Activated CD8-positive, alpha-beta T cell treated with anti-CD3 and anti-CD28 coated beads, Interleukin-2, amount 10 ng/mL, durations not matched to agents 7 days and 5 days (primary cell): ENCODE measurements around the gene FOXR1. TPM values are rescaled to one million over a fixed set of nuclear protein-coding genes. Genes with fewer than 3 reads are reported as not detected.
"Not testable (repeated sequence)": the region's sequence is repeated elsewhere in the genome, so short reads cannot be mapped to it uniquely, and the experiment has no call there.

Experiments
- ATAC-seq: fragments of 150-1000 bp; cut with Tn5 transposase; one replicate; pipeline ENCODE4 v1.10.0; 2021; ENCODE audit warnings: moderate library complexity
- CTCF ChIA-PET: fragments of 350-600 bp; sonication (Branson Sonifier 250); formaldehyde crosslinking; loops from one replicate; lab custom pipeline; 2021; ENCODE audit warnings: antibody characterized with exemption; lab: Charles Lee
- POLR2A ChIA-PET: fragments of 350-600 bp; sonication (Branson Sonifier 250); formaldehyde crosslinking; loops from one replicate; lab custom pipeline; 2021; ENCODE audit warnings: antibody characterized with exemption; lab: Charles Lee
- DNase-seq: peaks from one replicate; pipeline ENCODE4 v3.0.0-alpha.2; 2020
- H3K27ac Mint-ChIP-seq: one replicate; pipeline ENCODE4 v1.8.0; 2021; ENCODE audit warnings: mild to moderate bottlenecking, mixed read lengths
- H3K27me3 Mint-ChIP-seq: one replicate; pipeline ENCODE4 v1.8.0; 2021; ENCODE audit warnings: low read depth, mixed read lengths
- H3K36me3 Mint-ChIP-seq: one replicate; pipeline ENCODE4 v1.8.0; 2021; ENCODE audit warnings: low read depth, mixed read lengths
- H3K4me1 Mint-ChIP-seq: one replicate; pipeline ENCODE4 v1.8.0; 2021; ENCODE audit warnings: low read depth, mixed read lengths
- H3K4me3 Mint-ChIP-seq: one replicate; pipeline ENCODE4 v1.8.0; 2021; ENCODE audit warnings: mild to moderate bottlenecking, mixed read lengths
- H3K9me3 Mint-ChIP-seq: one replicate; pipeline ENCODE4 v1.8.0; 2022; ENCODE audit warnings: mixed read lengths; ENCODE audit not compliant: insufficient read depth
- total RNA-seq, 2 experiments: library from RNA; stranded (reverse); gene quantifications; one replicate each; pipeline ENCODE4 v1.2.3, GENCODE V29; 2021

FOXR1 gene
- total RNA-seq, 2 experiments from 2014 or later: not detected

GRCh38 chr11:118975771-118976709 is 4.5 kb downstream of the FOXR1 start:
- POLR2A ChIA-PET: no interaction called here
- no peaks in the 10 kb centered on the region for H3K4me1 Mint-ChIP-seq
- ATAC-seq (no peak), DNase-seq (no peak)
- no peak overlapping the region for H3K27ac Mint-ChIP-seq
- H3K9me3 Mint-ChIP-seq: no peaks in the 10 kb centered on the region
- CTCF ChIA-PET: interaction anchor here (1.4 kb wide), 1 partner anchor 21 kb away, joined by 3 read pairs; no protein-coding TSS in a partner anchor
- H3K27me3 Mint-ChIP-seq: peaks cover 15% of the 10 kb centered on the region
- H3K4me3 Mint-ChIP-seq: no peak overlapping the region
- no peaks in the 10 kb centered on the region for H3K36me3 Mint-ChIP-seq

DNA sequence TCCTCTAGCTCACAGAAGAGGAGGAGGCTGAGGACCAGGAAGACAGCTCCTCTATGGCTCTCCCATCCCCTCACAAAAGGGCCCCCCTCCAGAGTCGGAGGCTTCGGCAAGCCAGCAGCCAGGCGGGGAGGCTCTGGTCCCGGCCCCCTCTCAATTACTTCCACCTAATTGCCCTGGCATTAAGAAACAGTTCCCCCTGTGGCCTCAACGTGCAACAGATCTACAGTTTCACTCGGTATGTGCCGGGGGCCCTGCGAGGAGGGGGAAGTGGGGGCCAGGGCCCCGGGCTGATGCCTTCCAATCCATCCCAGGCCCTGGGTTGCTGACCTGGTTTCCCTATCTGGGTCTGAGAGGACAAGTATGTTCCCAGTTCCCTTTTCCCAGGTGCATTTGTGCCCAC is 7.9 kb downstream of the FOXR1 start:
- ChIA-PET POLR2A (no interaction called here), CTCF (no interaction called here)
- DNase-seq (no peak), ATAC-seq (no peak)
- H3K27me3 Mint-ChIP-seq: peaks cover 12% of the 10 kb centered on the region
- H3K27ac Mint-ChIP-seq: no peak overlapping the region
- no peak overlapping the region for H3K4me3 Mint-ChIP-seq
- no peaks in the 10 kb centered on the region for H3K4me1 Mint-ChIP-seq
- no peaks in the 10 kb centered on the region for H3K9me3 Mint-ChIP-seq
- H3K36me3 Mint-ChIP-seq: no peaks in the 10 kb centered on the region

DNA sequence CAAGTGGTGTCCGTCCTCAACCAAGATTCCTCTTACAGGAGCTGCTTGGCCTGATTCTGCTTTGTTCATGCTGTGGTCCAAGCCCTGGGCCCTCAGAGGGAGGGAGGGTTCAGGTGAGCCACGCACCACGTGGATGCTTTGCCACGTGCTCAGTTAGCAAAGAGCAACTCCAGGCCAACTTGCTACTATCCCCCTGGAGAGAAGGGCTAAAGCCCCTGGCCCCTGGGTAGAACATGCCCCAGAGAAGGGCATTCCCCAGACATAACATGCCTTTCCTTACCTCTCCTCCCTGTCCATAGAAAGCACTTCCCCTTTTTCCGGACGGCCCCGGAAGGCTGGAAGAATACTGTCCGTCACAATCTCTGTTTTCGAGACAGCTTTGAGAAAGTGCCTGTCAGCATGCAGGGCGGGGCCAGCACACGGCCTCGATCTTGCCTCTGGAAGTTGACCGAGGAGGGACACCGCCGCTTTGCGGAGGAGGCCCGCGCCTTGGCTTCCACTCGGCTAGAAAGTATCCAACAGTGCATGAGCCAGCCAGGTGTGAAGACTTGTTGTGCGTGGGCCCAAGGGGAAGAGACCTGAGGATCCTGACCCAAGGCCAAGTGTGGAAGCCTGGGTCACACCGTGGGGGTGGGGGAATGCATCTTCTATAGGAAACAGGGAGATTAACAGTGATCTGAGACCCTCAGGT is 8.8 kb downstream of the FOXR1 start:
- peaks cover 5% of the 10 kb centered on the region for H3K27me3 Mint-ChIP-seq

GRCh38 chr11:118984337-118984736 is 12.8 kb downstream of the FOXR1 start:
- H3K36me3 Mint-ChIP-seq, H3K27me3 Mint-ChIP-seq, DNase-seq, H3K27ac Mint-ChIP-seq, H3K9me3 Mint-ChIP-seq, ATAC-seq, H3K4me1 Mint-ChIP-seq, H3K4me3 Mint-ChIP-seq: not testable (repeated sequence)
- POLR2A ChIA-PET: interaction anchor here (0.6 to 1.0 kb wide), 2 partner anchors 13 to 33 kb away, joined by 3 to 4 read pairs; partner anchors contain the start of gene RPS25
- CTCF ChIA-PET: interaction anchor here (1.3 kb wide), 1 partner anchor 28 kb away, joined by 3 read pairs; the partner anchor contains the start of gene UPK2

More for the DNA sequence above, 8.8 kb downstream of the FOXR1 start:
- ATAC-seq (no peak), DNase-seq (no peak)
- no peak overlapping the region for H3K27ac Mint-ChIP-seq
- H3K4me1 Mint-ChIP-seq: no peaks in the 10 kb centered on the region
- H3K4me3 Mint-ChIP-seq: no peak overlapping the region
- no peaks in the 10 kb centered on the region for H3K36me3 Mint-ChIP-seq
- ChIA-PET POLR2A (no interaction called here), CTCF (no interaction called here)
- no peaks in the 10 kb centered on the region for H3K9me3 Mint-ChIP-seq

DNA sequence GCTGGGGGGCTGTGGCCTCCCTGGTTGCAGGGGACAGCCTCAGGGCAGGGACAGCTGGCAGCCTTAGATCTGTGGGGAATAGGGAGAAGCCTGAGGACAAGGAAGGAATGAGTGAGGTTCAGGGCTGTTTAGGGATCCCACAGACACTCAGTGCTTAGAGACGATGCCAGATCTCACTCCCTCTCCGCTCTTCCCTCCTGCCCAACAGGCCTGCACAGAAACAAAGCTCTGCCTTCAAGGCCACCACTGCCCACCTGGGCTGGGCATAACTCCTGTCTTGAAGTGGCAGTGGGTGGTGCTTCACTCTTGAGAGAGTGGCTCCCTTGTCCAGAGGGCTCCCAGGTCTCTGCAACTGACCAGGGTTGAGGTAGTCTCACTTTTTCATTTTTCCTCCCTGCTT is 13.3 kb downstream of the FOXR1 start:
- DNase-seq: no peak
- Mint-ChIP-seq H3K9me3 (no peaks in the 10 kb centered on the region), H3K27me3 (no peaks in the 10 kb centered on the region), H3K27ac (no peak overlapping the region), H3K36me3 (no peaks in the 10 kb centered on the region), H3K4me3 (no peak overlapping the region), H3K4me1 (no peaks in the 10 kb centered on the region)
- no peak for ATAC-seq
- CTCF ChIA-PET: interaction anchor here (1.3 kb wide), 1 partner anchor 28 kb away, joined by 3 read pairs; the partner anchor contains the start of gene UPK2
- POLR2A ChIA-PET: interaction anchor here (1.0 kb wide), 1 partner anchor 33 kb away, joined by 3 read pairs; the partner anchor contains the start of gene RPS25

DNA sequence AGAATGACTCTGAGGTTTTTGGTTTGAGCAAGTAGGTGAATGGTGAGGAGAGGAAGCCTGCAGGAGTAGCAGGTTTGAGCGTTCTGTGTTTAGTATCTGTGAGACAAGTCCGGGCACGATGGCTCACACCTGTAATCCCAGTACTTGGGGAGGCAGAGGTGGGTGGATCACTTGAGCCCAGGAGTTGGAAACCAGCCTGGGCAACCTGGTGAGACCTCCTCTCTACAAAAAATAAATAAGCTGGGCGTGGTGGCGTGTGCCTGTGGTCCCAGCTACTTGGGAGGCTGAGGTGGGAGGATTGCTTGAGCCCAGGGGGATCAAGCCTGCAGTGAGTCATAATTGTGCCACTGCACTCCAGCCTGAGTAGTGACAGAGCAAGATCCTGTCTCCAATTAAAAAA is 16.7 kb downstream of the FOXR1 start:
- Mint-ChIP-seq H3K27me3 (no peaks in the 10 kb centered on the region), H3K4me1 (no peaks in the 10 kb centered on the region), H3K9me3 (no peaks in the 10 kb centered on the region), H3K36me3 (no peaks in the 10 kb centered on the region), H3K4me3 (no peak overlapping the region), H3K27ac (no peak overlapping the region)
- ATAC-seq (no peak), DNase-seq (no peak)
- CTCF ChIA-PET: no interaction called here
- POLR2A ChIA-PET: no interaction called here

DNA sequence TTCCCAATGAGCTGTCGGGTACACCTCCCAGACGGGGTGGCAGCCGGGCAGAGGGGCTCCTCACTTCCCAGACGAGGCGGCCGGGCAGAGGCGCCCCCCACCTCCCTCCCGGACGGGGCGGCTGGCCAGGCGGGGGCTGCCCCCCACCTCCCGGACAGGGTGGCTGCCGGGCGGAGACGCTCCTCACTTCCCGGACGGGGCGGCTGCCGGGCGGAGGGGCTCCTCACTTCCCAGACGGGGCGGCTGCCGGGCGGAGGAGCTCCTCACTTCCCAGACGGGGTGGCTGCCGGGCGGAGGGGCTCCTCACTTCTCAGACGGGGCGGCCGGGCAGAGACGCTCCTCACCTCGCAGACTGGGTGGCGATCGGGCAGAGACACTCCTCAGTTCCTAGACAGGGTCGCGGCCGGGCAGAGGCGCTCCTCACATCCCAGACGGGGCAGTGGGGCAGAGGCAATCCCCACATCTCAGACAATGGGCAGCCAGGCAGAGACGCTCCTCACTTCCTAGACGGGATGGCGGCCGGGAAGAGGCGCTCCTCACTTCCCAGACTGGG is 20.0 kb downstream of the FOXR1 start:
- POLR2A ChIA-PET, ATAC-seq, CTCF ChIA-PET, H3K27ac Mint-ChIP-seq, DNase-seq, H3K36me3 Mint-ChIP-seq, H3K4me1 Mint-ChIP-seq, H3K4me3 Mint-ChIP-seq, H3K27me3 Mint-ChIP-seq, H3K9me3 Mint-ChIP-seq: not testable (repeated sequence)

GRCh38 chr11:118996926-118997626 is 25.5 kb downstream of the FOXR1 start:
- ATAC-seq: peak; percentile 36
- DNase-seq: peak; percentile 37
- peaks cover 39% of the 10 kb centered on the region for H3K4me1 Mint-ChIP-seq
- peaks cover 42% of the 10 kb centered on the region for H3K36me3 Mint-ChIP-seq
- no peaks in the 10 kb centered on the region for H3K9me3 Mint-ChIP-seq
- H3K27ac Mint-ChIP-seq: peak overlapping the region; percentile 92
- peak overlapping the region; percentile 90 for H3K4me3 Mint-ChIP-seq
- CTCF ChIA-PET: interaction anchor here (0.7 to 1.6 kb wide), 10 partner anchors 16 to 595 kb away, joined by 3 to 9 read pairs (median 4); partner anchors contain the start of genes RPS25 and TRAPPC4
- no peaks in the 10 kb centered on the region for H3K27me3 Mint-ChIP-seq
- POLR2A ChIA-PET: interaction anchor here (0.6 to 2.8 kb wide), 20 partner anchors 13 to 720 kb away, joined by 3 to 37 read pairs (median 4); partner anchors contain the start of genes DPAGT1, RPS25, SLC37A4 and TRAPPC4

DNA sequence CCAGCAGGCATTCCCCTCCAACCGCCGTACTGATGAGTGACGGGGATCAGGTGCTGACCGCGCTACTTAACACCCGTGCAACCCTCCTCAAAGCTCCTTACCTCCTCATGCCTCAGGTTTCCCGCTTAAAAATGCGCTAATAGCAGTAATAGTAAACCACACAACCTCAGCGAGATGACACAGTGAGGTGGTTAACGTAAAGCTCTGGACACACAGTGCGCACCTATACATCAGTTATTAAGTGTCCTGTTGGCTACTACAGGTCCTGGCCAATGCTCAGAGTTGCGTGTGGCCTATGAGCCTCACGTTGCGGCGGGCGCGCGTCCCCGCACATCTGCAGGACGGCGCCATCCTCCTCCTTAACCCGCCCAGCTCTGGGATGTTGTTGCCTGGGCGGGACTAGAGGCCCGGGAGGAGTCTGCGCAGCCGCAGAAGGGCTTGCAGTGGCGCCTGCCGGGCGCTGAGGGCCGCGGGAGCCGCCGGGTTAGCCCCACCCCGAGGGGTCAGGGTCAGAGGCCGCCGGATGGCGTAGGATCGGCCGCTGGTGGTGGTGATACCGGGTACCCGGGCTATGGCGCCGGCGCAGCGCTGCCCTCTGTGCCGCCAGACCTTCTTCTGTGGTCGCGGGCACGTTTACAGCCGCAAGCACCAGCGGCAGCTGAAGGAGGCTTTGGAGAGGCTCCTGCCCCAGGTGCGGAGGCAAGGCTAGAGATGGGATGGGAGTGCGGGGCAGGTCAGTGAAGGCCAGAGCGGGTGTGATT is 26.2 kb downstream of the FOXR1 start, which contains the start of gene CENATAC:
Gene CENATAC (plus strand): TSS at position 512 of the 761 bp plus-strand sequence. CDS start 60 bp downstream, at position 572.
- Mint-ChIP-seq H3K27me3 (no peaks in the 10 kb centered on the region), H3K36me3 (peaks cover 46% of the 10 kb centered on the region), H3K27ac (peak within 1 kb of the TSS; percentile 92), H3K9me3 (no peaks in the 10 kb centered on the region), H3K4me3 (peak within 1 kb of the TSS; percentile 90), H3K4me1 (peaks cover 39% of the 10 kb centered on the region)
- peak; percentile 97 for DNase-seq
- POLR2A ChIA-PET: interaction anchor here (0.5 to 2.8 kb wide), 23 partner anchors 14 to 720 kb away, joined by 3 to 37 read pairs (median 4); partner anchors contain the start of genes DDX6, DPAGT1, RPS25 and SLC37A4
- ATAC-seq: peak; percentile 96
- CTCF ChIA-PET: interaction anchor here (0.7 to 1.6 kb wide), 10 partner anchors 15 to 595 kb away, joined by 3 to 9 read pairs (median 4); partner anchors contain the start of genes RPS25 and TRAPPC4

GRCh38 chr11:118998388-118998717 is 26.8 kb downstream of the FOXR1 start:
- Mint-ChIP-seq H3K4me3 (peak overlapping the region; percentile 90), H3K36me3 (peaks cover 51% of the 10 kb centered on the region), H3K4me1 (peaks cover 39% of the 10 kb centered on the region), H3K27ac (peak overlapping the region; percentile 92), H3K27me3 (no peaks in the 10 kb centered on the region), H3K9me3 (no peaks in the 10 kb centered on the region)
- DNase-seq: peak; percentile 31
- ChIA-PET CTCF (interaction anchor here (0.7 to 1.6 kb wide), 8 partner anchors 17 to 596 kb away, joined by 3 to 7 read pairs (median 4); no protein-coding TSS in a partner anchor), POLR2A (interaction anchor here (0.5 to 2.8 kb wide), 6 partner anchors 17 to 392 kb away, joined by 3 to 37 read pairs (median 5); partner anchors contain the start of genes DPAGT1, RPS25 and TRAPPC4)
- peak; percentile 35 for ATAC-seq
